Transverse colon (tissue), 4 donors: ENCODE results near the gene SELENON.

Experiments
- EP300 ChIP-seq: sonication (generic); formaldehyde crosslinking; IDR thresholded peaks from one replicate; pipeline ENCODE4 v1.6.1; 2017; ENCODE audit warnings: antibody characterized with exemption, low read depth
- POLR2A ChIP-seq: fragments of 450-650 bp; IDR thresholded peaks from one replicate; pipeline ENCODE4 v1.6.1; 2016; ENCODE audit warnings: antibody characterized with exemption, mild to moderate bottlenecking, moderate library complexity
- POLR2AphosphoS5 ChIP-seq, 3 donors: sonication (generic); formaldehyde crosslinking; IDR thresholded peaks; one replicate each; pipeline ENCODE4 v1.6.1; 2016; ENCODE audit warnings: antibody characterized with exemption in 3 of 3
- TF ChIP-seq, protein P1 (sequence below), 5 experiments: fragments of 200-600 bp in 3 of 5; fragments of 450-650 bp in 2 of 5; sonication (generic) in 3 of 5; IDR thresholded peaks; 1 replicate in 2 of 5; 2 replicates in 3 of 5; pipeline ENCODE4 v1.5.1; 2016 to 2017; ENCODE audit warnings: antibody characterized with exemption in 5 of 5, inconsistent platforms in 3 of 5, mild to moderate bottlenecking in 2 of 5, moderate library complexity in 1 of 5

DNA sequence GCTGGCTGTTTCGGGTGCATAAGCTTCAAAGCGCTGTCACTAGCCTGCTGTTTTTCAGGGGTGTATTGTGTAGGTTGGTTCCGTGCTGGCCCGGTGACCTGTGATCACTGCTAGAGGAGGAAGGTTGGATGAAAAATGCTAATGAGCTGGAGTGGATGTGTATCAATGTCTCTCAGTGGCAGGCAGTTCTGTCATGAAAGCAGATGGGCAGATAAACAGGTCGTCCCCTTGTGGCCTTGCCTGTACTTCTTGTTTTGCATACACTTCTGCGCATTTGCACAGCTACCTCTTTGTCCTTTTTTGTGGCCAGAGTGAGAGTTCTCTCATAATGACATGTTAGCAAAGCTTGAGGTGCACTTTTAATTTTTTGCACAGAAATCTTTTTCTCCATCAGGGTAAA, 2.9 kb downstream of the SELENON start:
- TF ChIP-seq, protein P1, sequence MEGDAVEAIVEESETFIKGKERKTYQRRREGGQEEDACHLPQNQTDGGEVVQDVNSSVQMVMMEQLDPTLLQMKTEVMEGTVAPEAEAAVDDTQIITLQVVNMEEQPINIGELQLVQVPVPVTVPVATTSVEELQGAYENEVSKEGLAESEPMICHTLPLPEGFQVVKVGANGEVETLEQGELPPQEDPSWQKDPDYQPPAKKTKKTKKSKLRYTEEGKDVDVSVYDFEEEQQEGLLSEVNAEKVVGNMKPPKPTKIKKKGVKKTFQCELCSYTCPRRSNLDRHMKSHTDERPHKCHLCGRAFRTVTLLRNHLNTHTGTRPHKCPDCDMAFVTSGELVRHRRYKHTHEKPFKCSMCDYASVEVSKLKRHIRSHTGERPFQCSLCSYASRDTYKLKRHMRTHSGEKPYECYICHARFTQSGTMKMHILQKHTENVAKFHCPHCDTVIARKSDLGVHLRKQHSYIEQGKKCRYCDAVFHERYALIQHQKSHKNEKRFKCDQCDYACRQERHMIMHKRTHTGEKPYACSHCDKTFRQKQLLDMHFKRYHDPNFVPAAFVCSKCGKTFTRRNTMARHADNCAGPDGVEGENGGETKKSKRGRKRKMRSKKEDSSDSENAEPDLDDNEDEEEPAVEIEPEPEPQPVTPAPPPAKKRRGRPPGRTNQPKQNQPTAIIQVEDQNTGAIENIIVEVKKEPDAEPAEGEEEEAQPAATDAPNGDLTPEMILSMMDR (IDR thresholded peaks at IDR 0.05), result no peak
- TF ChIP-seq POLR2A (no peak), EP300 (no peak), POLR2AphosphoS5 (IDR thresholded peaks at IDR 0.05) (no peak)
